NB4 (cell line): Measurements from ENCODE around the gene ZNF728.
"Not testable (repeated sequence)": the region's sequence is repeated elsewhere in the genome, so short reads cannot be mapped to it uniquely, and the experiment has no call there.

Experiments
- MYC ChIP-seq: IDR thresholded peaks from 2 replicates; pipeline ENCODE4 v1.6.1; 2011; ENCODE audit warnings: low read depth, low read length
- POLR2A ChIP-seq: IDR thresholded peaks from 2 replicates; pipeline ENCODE4 v1.6.1; 2011; ENCODE audit warnings: mild to moderate bottlenecking; ENCODE audit not compliant: insufficient read length; ENCODE audit errors: extremely low read depth
- TF ChIP-seq, protein P1 (sequence below): IDR thresholded peaks from one replicate; pipeline ENCODE4 v1.5.1; 2012; ENCODE audit warnings: low read depth, low read length
- TF ChIP-seq, protein P2 (sequence below): IDR thresholded peaks from 2 replicates; pipeline ENCODE4 v1.6.1; 2011; ENCODE audit warnings: low read depth, low read length

DNA sequence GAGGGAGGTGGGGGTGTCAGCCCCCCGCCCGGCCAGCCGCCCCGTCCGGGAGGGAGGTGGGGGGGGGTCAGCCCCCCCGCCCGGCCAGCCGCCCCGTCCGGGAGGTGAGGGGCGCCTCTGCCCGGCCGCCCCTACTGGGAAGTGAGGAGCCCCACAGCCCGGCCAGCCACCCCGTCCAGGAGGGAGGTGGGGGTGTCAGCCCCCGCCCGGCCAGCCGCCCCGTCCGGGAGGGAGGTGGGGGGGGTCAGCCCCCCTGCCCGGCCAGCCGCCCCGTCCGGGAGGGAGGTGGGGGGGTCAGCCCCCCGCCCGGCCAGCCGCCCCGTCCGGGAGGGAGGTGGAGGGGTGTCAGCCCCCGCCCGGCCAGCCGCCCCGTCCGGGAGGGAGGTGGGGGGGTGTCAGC lies 75.4 kb downstream of the ZNF728 start:
- TF ChIP-seq POLR2A, MYC: not testable (repeated sequence)
- TF ChIP-seq, protein P1, sequence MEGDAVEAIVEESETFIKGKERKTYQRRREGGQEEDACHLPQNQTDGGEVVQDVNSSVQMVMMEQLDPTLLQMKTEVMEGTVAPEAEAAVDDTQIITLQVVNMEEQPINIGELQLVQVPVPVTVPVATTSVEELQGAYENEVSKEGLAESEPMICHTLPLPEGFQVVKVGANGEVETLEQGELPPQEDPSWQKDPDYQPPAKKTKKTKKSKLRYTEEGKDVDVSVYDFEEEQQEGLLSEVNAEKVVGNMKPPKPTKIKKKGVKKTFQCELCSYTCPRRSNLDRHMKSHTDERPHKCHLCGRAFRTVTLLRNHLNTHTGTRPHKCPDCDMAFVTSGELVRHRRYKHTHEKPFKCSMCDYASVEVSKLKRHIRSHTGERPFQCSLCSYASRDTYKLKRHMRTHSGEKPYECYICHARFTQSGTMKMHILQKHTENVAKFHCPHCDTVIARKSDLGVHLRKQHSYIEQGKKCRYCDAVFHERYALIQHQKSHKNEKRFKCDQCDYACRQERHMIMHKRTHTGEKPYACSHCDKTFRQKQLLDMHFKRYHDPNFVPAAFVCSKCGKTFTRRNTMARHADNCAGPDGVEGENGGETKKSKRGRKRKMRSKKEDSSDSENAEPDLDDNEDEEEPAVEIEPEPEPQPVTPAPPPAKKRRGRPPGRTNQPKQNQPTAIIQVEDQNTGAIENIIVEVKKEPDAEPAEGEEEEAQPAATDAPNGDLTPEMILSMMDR: not testable (repeated sequence)
- TF ChIP-seq, protein P2, sequence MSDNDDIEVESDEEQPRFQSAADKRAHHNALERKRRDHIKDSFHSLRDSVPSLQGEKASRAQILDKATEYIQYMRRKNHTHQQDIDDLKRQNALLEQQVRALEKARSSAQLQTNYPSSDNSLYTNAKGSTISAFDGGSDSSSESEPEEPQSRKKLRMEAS: not testable (repeated sequence)
